ENCODE measurements around the gene MVB12B. TPM values are rescaled to one million over a fixed set of nuclear protein-coding genes. Genes with fewer than 3 reads are reported as not detected.

MVB12B gene
- total and polyA plus RNA-seq, 2 donors, result 12.2 to 13.5 TPM

DNA sequence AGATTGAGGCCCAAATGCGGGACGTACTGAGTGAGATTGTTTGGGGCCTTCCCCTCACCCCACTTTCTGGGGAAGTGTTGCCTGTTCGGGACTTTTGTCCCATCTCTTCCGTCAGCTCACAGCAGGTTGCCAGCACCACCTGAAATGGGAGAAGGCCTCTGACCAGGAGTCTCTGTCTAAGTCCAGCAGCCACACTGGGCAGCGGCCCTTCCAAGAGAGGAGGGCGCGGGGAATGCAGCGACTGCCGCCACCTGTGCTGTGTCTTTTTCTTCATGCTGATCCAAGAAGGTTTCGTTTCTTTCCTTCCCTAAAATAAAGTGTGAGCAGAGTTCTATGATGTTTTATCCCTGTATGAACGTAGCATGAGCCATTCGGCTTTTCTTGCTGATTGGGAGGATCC is 152.9 kb downstream of the MVB12B start:
- 94% methylated on average over 12 of the region's 12 CpGs for WGBS
- Histone ChIP-seq H3K4me1 (ENCODE audit: insufficient read depth) (no peaks in the 10 kb centered on the region), H3K4me3 (ENCODE audit: low read depth, low read length) (no peak overlapping the region), H3K27ac (ENCODE audit: low read depth) (no peak overlapping the region), H3K36me3 (ENCODE audit: insufficient read depth) (peaks cover 4% of the 10 kb centered on the region)
- DNase-seq (ENCODE audit: extremely low spot score), result no peak

DNA sequence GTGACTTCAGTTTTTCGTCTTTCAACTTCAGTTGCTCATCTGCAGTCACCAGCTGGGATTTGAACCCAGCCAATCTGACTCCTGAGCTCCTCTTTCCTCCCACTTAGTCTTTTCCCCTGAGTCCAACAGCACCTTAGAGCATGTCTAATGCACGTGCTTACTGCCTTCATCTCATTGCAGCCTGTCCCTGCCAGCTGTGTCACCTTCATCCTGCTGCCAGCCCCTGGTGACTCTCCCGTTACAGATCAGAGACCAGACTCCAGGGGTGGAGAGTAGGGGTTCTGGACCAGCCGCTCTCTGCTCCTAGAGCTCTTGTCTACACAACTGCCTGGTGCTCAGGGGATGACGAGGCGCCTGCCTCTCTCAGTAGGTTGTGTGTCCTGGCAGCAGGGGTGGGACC is 154.2 kb downstream of the MVB12B start:
- Histone ChIP-seq H3K4me1 (ENCODE audit: insufficient read depth) (no peaks in the 10 kb centered on the region), H3K27ac (ENCODE audit: low read depth) (no peak overlapping the region), H3K36me3 (ENCODE audit: insufficient read depth) (peaks cover 4% of the 10 kb centered on the region), H3K4me3 (ENCODE audit: low read depth, low read length) (no peak overlapping the region)
- 94% methylated on average over 6 of the region's 6 CpGs for WGBS
- DNase-seq (ENCODE audit: extremely low spot score), result no peak

DNA sequence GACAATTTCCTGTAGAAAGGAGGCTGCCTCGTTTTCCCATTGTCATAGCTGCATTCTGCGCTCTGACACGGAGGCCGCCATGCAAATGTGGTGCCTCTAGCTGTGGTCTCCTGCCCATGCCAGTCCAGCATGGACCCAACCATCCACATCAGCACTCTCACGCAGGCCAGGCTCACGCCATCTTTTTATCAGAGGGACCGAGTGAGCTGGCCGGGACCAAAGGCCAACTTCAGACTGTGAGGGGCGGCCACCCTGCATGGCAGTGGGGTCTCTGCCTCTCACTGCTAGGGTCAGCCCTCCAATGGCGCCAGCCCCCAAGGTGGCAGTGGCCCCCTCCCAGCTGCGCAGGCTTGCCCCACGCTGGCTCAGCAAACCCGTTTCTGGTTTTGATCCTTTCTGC is 155.2 kb downstream of the MVB12B start:
- Histone ChIP-seq H3K4me3 (ENCODE audit: low read depth, low read length) (no peak overlapping the region), H3K4me1 (ENCODE audit: insufficient read depth) (no peaks in the 10 kb centered on the region), H3K36me3 (ENCODE audit: insufficient read depth) (peaks cover 4% of the 10 kb centered on the region), H3K27ac (ENCODE audit: low read depth) (no peak overlapping the region)
- 82% methylated on average over 13 of the region's 13 CpGs for WGBS
- no peak for DNase-seq (ENCODE audit: extremely low spot score)

DNA sequence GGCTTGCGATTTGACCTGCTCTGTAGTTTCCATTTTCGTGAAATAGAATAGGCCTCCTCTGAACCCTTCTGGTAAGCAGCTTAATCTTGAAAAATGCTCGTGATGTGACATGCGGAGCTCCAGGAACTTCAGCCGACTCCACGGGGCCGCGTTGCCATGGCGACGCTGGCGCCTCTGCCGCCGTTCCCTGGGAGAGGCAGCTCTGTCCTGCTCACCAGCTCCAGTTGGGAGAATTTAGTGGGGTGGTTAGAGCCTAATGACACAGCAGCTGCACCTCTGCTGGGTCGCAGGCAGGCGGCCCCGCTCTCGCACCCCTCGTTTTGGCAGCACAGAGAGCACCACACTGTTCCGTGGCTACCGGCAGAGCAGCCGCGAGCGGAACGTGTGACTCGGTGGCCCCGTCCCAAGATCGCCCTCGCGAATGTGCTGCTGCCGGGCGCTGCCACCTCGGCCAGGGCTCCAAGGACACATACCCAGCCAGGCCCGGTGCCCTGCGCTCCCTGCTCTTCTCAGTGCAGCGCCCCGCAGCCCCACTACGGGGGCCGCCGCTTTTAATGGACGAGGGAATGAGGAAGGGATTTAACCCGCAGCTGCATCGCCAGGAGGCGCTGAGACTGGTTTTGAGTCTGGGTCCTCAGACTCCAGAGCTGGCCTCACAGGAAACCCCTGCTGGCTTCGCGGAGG is 155.9 kb downstream of the MVB12B start:
- DNase-seq (ENCODE audit: extremely low spot score), result no peak
- no peak overlapping the region for H3K27ac ChIP-seq (ENCODE audit: low read depth)
- no peaks in the 10 kb centered on the region for H3K4me1 ChIP-seq (ENCODE audit: insufficient read depth)
- H3K4me3 ChIP-seq (ENCODE audit: low read depth, low read length), result no peak overlapping the region
- peaks cover 4% of the 10 kb centered on the region for H3K36me3 ChIP-seq (ENCODE audit: insufficient read depth)
- 51% methylated on average over 45 of the region's 45 CpGs for whole genome bisulfite sequencing

DNA sequence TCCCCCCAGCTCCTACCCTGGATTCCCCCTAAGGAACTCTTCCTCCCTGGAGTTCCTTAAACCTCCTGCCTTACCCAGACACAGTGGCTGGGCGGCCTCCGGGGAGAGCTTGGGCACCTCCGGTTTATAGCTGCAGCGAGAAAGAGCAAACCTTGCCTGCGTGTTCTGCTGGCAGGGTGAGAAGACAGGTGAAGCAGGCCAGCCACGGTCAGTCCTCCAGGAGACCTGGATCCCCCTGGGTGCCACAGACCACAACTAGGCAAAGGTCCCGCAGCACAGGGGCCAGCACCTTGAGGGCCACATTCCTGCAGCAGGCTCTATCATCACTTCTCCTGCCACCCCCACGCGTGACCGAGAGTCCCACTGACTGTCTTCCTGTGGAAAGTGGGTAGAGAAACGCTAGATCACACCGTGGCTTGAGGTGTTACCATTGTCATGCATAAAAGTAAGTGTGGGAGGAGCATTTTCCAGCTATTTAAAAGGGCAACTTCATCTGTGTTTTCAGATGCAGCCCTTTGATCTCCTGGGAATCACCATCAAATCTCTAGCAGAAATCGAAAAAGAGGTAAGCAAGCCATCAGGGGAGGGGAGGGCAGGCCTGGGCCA is 156.9 kb downstream of the MVB12B start:
- WGBS, result 92% methylated on average over 13 of the region's 13 CpGs
- no peak overlapping the region for H3K27ac ChIP-seq (ENCODE audit: low read depth)
- no peaks in the 10 kb centered on the region for H3K4me1 ChIP-seq (ENCODE audit: insufficient read depth)
- H3K4me3 ChIP-seq (ENCODE audit: low read depth, low read length), result no peak overlapping the region
- H3K36me3 ChIP-seq (ENCODE audit: insufficient read depth), result peaks cover 4% of the 10 kb centered on the region
- DNase-seq (ENCODE audit: extremely low spot score), result no peak

DNA sequence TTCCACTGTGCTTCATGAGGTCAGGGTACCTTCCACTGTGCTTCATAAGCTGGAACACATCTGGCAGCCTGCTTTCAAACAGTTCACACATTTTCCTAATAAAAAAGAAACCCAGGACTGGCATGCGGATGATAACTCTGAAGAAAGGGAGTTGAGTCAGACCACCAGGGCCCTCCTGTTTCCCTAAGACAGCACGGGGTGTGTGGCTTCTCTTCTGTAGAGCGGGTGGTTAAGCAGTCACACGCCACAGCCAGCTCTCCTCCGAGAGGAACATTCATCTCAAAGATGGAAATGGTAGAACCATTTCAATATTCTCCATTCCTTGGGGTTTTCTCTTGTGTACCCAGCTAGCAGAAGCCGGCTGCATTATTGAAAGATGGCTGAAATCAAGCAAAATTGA is 159.0 kb downstream of the MVB12B start:
- Histone ChIP-seq H3K4me3 (ENCODE audit: low read depth, low read length) (no peak overlapping the region), H3K27ac (ENCODE audit: low read depth) (no peak overlapping the region), H3K36me3 (ENCODE audit: insufficient read depth) (peaks cover 4% of the 10 kb centered on the region), H3K4me1 (ENCODE audit: insufficient read depth) (no peaks in the 10 kb centered on the region)
- DNase-seq (ENCODE audit: extremely low spot score), result no peak
- 91% methylated on average over 6 of the region's 6 CpGs for WGBS

DNA sequence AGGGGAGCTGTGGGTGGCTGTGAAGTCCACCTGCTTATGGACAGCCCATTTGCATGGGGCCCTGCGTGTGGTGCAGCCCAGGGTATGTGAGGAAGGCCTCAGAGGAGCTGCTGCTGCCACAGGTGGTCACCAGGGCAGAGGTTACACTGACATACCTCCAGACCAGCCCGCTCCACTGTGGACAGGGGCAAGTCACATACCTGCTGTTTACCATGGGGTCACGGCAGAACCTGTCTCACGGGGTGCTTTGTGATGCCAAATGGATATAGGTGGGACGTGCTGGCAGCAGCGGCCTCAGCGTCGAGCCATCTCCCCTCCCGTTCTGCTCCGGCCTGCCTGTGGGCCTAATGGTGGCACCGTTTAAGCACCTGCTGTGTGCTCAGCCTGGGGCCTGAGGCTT is 159.6 kb downstream of the MVB12B start:
- peaks cover 4% of the 10 kb centered on the region for H3K36me3 ChIP-seq (ENCODE audit: insufficient read depth)
- no peaks in the 10 kb centered on the region for H3K4me1 ChIP-seq (ENCODE audit: insufficient read depth)
- no peak overlapping the region for H3K4me3 ChIP-seq (ENCODE audit: low read depth, low read length)
- no peak overlapping the region for H3K27ac ChIP-seq (ENCODE audit: low read depth)
- WGBS, result 94% methylated on average over 11 of the region's 11 CpGs
- no peak for DNase-seq (ENCODE audit: extremely low spot score)

DNA sequence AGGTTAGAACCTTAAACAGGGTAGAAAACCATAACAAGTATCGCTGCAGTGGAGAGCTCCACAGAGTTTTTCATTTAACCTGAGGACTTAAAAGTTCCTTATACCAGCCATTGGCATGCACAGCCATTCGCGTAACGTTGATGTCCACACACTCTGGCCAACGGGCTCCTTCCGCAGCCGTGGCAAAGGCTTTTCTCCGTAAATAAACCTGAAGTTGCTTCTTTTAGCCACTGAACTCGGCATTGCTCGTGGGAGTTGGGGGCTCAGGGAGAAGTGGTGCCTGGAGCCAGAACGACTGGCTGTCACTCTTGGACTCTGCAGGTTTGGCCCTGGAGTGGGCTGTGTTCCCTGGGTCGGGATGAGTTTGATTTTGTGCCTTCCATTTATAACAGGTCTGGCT is 161.2 kb downstream of the MVB12B start:
- Histone ChIP-seq H3K4me1 (ENCODE audit: insufficient read depth) (no peaks in the 10 kb centered on the region), H3K36me3 (ENCODE audit: insufficient read depth) (no peaks in the 10 kb centered on the region), H3K27ac (ENCODE audit: low read depth) (no peak overlapping the region), H3K4me3 (ENCODE audit: low read depth, low read length) (no peak overlapping the region)
- 88% methylated on average over 12 of the region's 12 CpGs for WGBS
- no peak for DNase-seq (ENCODE audit: extremely low spot score)

DNA sequence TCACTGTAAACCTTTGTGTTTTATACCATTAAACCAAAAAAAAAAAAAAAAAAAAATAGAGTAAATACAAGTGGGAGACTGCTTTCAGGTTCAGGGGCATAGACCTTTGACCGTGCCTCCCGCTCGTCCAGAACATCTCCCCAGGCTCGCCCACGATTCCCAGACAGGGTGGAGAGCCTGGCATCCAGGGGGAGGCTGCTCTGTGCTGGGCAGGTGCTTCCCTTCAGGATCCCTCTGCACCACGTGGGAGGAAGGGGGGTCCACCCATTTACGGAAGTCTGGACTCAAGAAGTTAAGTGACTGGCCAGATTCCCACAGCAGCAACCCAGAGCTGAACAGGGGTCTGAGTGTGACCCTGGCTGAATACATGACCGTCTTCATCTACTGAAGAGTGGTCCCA is 161.7 kb downstream of the MVB12B start:
- H3K4me3 ChIP-seq (ENCODE audit: low read depth, low read length), result no peak overlapping the region
- WGBS, result 71% methylated on average over 8 of the region's 8 CpGs
- H3K36me3 ChIP-seq (ENCODE audit: insufficient read depth), result no peaks in the 10 kb centered on the region
- no peaks in the 10 kb centered on the region for H3K4me1 ChIP-seq (ENCODE audit: insufficient read depth)
- no peak overlapping the region for H3K27ac ChIP-seq (ENCODE audit: low read depth)
- DNase-seq (ENCODE audit: extremely low spot score), result no peak

DNA sequence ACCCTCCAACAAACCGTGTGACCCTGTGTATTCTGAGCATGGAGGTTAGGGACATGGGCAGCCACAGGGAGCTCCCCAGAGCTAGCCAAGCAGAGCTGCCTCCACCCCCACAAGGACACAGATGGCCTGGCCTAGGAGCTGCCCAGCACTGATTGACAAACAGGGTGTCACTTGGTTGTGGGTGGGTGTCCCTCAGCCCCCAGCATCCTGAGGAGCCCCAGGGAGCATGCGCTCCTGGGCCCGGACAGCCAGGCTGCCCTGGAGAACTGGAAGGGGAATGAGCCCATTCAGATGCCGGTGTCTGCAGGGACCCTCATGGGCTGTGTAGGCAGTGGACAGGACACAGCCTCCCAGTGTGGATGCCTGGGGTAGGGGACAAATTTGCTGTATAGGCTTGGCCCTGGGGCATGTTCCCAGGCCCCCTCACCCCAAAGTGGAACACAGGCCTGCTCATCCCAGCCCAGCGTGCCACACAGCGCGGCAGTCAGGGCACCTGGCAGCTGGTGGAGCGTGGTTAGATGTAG is 162.3 kb downstream of the MVB12B start:
- H3K4me1 ChIP-seq (ENCODE audit: insufficient read depth), result no peaks in the 10 kb centered on the region
- no peaks in the 10 kb centered on the region for H3K36me3 ChIP-seq (ENCODE audit: insufficient read depth)
- H3K4me3 ChIP-seq (ENCODE audit: low read depth, low read length), result no peak overlapping the region
- no peak for DNase-seq (ENCODE audit: extremely low spot score)
- no peak overlapping the region for H3K27ac ChIP-seq (ENCODE audit: low read depth)
- 94% methylated on average over 8 of the region's 8 CpGs for WGBS

DNA sequence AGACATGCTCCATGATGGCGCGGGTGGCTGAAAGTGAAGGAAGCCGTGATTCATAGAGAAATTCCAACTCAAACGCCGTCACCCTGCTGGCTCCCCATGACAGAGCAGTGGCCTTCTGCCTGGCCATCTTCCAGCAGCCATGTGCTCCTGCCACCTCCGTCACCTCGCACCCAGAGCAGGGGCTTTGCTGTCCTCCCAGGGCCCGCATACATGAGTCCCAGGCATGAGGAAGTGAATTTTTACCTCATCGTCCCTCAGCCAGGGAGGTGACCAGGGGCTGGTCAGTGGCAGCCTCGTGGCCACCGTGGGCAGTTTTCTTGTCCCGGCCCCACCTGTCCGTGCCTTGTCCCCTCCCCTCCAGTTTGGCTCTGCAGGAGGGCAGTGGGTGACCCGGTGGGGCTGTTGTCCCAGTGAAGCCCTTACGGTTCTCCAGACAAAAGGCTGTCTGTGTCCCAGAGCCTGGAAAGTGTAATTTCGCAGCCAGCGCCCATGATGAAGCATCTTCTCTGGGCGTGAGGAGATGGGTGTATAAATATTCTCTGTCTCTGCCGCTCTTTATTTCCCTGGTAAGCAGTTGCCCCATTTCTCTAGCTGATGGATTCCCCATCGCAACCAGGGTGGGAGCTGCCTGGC is 163.1 kb downstream of the MVB12B start:
- Histone ChIP-seq H3K4me3 (ENCODE audit: low read depth, low read length) (no peak overlapping the region), H3K36me3 (ENCODE audit: insufficient read depth) (no peaks in the 10 kb centered on the region), H3K27ac (ENCODE audit: low read depth) (no peak overlapping the region), H3K4me1 (ENCODE audit: insufficient read depth) (no peaks in the 10 kb centered on the region)
- 90% methylated on average over 20 of the region's 20 CpGs for WGBS
- no peak for DNase-seq (ENCODE audit: extremely low spot score)

DNA sequence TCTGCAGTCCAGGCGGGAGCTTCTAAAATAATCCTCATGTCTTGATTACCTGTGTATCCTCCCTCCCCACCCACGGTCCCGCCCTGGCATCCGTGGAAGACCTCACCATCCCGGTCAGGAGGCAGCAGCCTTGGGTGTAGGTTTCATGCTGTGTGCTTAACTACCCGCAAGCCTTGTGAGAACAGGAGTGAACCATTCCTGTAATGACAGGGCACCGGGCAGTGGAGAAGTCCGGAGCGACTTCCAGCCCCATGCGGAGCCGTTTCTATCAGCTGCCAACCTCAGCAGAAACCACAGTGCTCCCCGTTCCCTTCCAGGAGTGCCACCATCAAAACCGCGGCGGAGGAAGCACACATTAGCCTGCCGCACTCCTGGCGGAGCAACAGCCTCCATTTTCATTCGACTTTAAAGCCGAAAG is 163.6 kb downstream of the MVB12B start:
- WGBS, result 69% methylated on average over 19 of the region's 19 CpGs
- H3K36me3 ChIP-seq (ENCODE audit: insufficient read depth), result no peaks in the 10 kb centered on the region
- no peak for DNase-seq (ENCODE audit: extremely low spot score)
- no peak overlapping the region for H3K4me3 ChIP-seq (ENCODE audit: low read depth, low read length)
- no peak overlapping the region for H3K27ac ChIP-seq (ENCODE audit: low read depth)
- no peaks in the 10 kb centered on the region for H3K4me1 ChIP-seq (ENCODE audit: insufficient read depth)

DNA sequence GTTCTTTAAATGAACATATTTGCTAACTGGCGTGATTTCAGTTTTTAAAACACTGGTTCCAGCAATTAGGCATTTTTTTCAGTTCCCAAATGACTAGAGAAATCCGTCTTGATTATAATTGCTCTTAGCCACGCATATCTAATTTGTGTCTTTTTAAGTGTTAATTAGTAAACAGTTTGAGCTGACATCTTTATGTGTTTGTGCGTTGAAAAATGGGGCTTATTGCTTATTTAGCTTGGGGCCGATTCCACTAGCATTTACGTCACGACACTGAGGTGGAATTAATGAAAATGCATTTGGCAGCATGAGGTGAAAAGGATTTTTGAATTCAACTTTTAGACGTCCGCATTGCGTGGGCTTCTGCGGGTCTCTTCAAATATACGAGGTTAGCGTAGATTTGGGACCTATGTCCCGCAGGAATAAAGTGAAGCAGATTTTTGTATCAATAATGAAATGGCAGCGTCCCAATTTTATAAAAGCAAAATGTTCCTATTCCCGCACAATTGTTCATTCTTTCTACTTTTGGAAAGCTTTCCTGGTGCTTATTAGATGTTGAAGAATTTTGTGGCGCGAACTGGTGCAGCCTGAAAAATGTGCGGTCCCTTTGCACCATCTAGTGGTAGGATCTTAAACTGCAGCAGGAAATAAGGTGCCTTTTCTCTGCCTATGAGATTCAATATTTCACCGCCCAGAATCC is 164.4 kb downstream of the MVB12B start:
- Histone ChIP-seq H3K4me1 (ENCODE audit: insufficient read depth) (no peaks in the 10 kb centered on the region), H3K27ac (ENCODE audit: low read depth) (no peak overlapping the region), H3K36me3 (ENCODE audit: insufficient read depth) (no peaks in the 10 kb centered on the region), H3K4me3 (ENCODE audit: low read depth, low read length) (no peak overlapping the region)
- WGBS, result 55% methylated on average over 20 of the region's 20 CpGs
- DNase-seq (ENCODE audit: extremely low spot score), result peak; percentile 52

DNA sequence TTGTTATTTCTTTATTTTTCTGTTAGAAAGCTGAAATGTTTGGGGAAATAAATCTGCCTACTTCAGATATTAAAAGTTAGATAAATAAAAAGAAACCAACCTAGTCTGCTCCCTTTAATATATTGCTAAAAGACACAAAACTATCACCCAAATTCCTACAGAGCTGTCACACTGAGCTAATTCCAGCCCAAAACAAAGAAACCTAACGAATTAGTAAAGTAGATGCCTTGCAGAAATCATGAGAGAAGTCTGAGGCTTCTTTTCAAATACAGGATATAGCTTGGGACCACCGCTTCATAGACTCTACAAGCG is 164.9 kb downstream of the MVB12B start:
- no peaks in the 10 kb centered on the region for H3K36me3 ChIP-seq (ENCODE audit: insufficient read depth)
- 67% methylated on average over 3 of the region's 3 CpGs for WGBS
- no peak for DNase-seq (ENCODE audit: extremely low spot score)
- no peak overlapping the region for H3K27ac ChIP-seq (ENCODE audit: low read depth)
- no peaks in the 10 kb centered on the region for H3K4me1 ChIP-seq (ENCODE audit: insufficient read depth)
- H3K4me3 ChIP-seq (ENCODE audit: low read depth, low read length), result no peak overlapping the region

Measured in urinary bladder (tissue), 4 donors.